Breast epithelium (tissue), 3 donors: ENCODE results near the gene TRAPPC10.

ENCODE experiments used
- POLR2AphosphoS5 ChIP-seq, 3 donors: sonication (generic); formaldehyde crosslinking; IDR thresholded peaks; one replicate each; pipeline ENCODE4 v1.6.1; 2017; ENCODE audit warnings: antibody characterized with exemption in 3 of 3
- TF ChIP-seq, protein P1 (sequence below), 3 donors: fragments of 450-650 bp; IDR thresholded peaks; one replicate each; pipeline ENCODE4 v1.5.1; 2016 to 2017; ENCODE audit warnings: antibody characterized with exemption in 3 of 3, mild to moderate bottlenecking in 3 of 3, moderate library complexity in 3 of 3

- TF ChIP-seq, protein P1, sequence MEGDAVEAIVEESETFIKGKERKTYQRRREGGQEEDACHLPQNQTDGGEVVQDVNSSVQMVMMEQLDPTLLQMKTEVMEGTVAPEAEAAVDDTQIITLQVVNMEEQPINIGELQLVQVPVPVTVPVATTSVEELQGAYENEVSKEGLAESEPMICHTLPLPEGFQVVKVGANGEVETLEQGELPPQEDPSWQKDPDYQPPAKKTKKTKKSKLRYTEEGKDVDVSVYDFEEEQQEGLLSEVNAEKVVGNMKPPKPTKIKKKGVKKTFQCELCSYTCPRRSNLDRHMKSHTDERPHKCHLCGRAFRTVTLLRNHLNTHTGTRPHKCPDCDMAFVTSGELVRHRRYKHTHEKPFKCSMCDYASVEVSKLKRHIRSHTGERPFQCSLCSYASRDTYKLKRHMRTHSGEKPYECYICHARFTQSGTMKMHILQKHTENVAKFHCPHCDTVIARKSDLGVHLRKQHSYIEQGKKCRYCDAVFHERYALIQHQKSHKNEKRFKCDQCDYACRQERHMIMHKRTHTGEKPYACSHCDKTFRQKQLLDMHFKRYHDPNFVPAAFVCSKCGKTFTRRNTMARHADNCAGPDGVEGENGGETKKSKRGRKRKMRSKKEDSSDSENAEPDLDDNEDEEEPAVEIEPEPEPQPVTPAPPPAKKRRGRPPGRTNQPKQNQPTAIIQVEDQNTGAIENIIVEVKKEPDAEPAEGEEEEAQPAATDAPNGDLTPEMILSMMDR (IDR thresholded peaks at IDR 0.05), result no peak
- no peak for TF ChIP-seq POLR2AphosphoS5 (IDR thresholded peaks at IDR 0.05)
Observed at GRCh38 chr21:43972850-43973633, 39.1 kb upstream of the TRAPPC10 start.
